K562 (cell line): Measurements from ENCODE around the gene WIF1. TPM values are rescaled to one million over a fixed set of nuclear protein-coding genes. Genes with fewer than 3 reads are reported as not detected.

Experiments used
- ATAC-seq: fragments of 200-7000 bp; cut with Tn5 transposase; 3 replicates; pipeline ENCODE4 v1.9.1; 2020; ENCODE audit warnings: moderate library complexity
- BruUV-seq: library from RNA; stranded (reverse); fragments of 400-500 nt; replicated peaks from 2 replicates; lab custom pipeline; 2021; lab: Mats Ljungman, UMichigan
- CTCF ChIA-PET: fragments of 300-600 bp; formaldehyde crosslinking; extraction: SDS; loops from one replicate; lab custom pipeline; 2021; ENCODE audit warnings: low intra/inter-chr PET ratio; lab: Yijun Ruan, JAX
- POLR2A ChIA-PET: fragments of 300-600, 350-650 bp; sonication (Branson Sonifier 250); formaldehyde crosslinking; extraction: SDS; loops from one replicate; lab custom pipeline; 2021; ENCODE audit warnings: antibody characterized with exemption, inconsistent platforms; lab: Yijun Ruan, JAX
- DNase-seq, 4 experiments: peaks; one replicate each; pipeline versions ENCODE4 v3.0.0 to v3.0.0-alpha.2; 2011 to 2018; ENCODE audit warnings: low spot score in 3 of 4, mixed read lengths in 3 of 4; ENCODE audit errors: extremely low read depth in 1 of 4
- FAIRE-seq: peaks from 2 replicates; lab custom pipeline; 2011; peaks lifted over from hg19 to GRCh38; lab: Jason Lieb, UNC
- H2AFZ ChIP-seq: 2 replicates; pipeline ENCODE4 v1.6.0; 2011; ENCODE audit warnings: low read depth, low read length, control low read depth, inconsistent platforms
- H3K27ac ChIP-seq: fragments of 200-600 bp; 3 replicates; pipeline ENCODE4 v1.8.0; 2011; ENCODE audit warnings: low read depth, mild to moderate bottlenecking, control low read depth, inconsistent platforms, low read length, moderate library complexity, mixed read lengths; ENCODE audit errors: extremely low read depth
- H3K27me3 ChIP-seq, 2 experiments: fragments of 300-600 bp in 1 of 2; 2 replicates in 1 of 2; 3 replicates in 1 of 2; pipeline versions ENCODE4 v1.6.0 to v1.8.0; 2011; ENCODE audit warnings: inconsistent platforms in 2 of 2, low read length in 2 of 2, mild to moderate bottlenecking in 1 of 2, mixed read lengths in 1 of 2, moderate library complexity in 1 of 2; ENCODE audit not compliant: control insufficient read depth in 2 of 2, insufficient read depth in 2 of 2
- H3K36me3 ChIP-seq: fragments of 300-600 bp; 3 replicates; pipeline ENCODE4 v1.8.0; 2011; ENCODE audit warnings: mild to moderate bottlenecking, low read length, inconsistent platforms; ENCODE audit not compliant: control insufficient read depth, insufficient read depth
- H3K4me1 ChIP-seq, 2 experiments: fragments of 200-600 bp in 1 of 2; replicated peaks in 1 of 2; 2 replicates in 1 of 2; 3 replicates in 1 of 2; pipeline versions ENCODE4 v1.5.1 to v1.8.0; 2011; ENCODE audit warnings: inconsistent platforms in 2 of 2, low read length in 2 of 2, mild to moderate bottlenecking in 1 of 2, mixed read lengths in 1 of 2, moderate library complexity in 1 of 2; ENCODE audit not compliant: control insufficient read depth in 2 of 2, insufficient read depth in 2 of 2
- H3K4me2 ChIP-seq: 2 replicates; pipeline ENCODE4 v1.6.1; 2011; ENCODE audit warnings: low read length, control low read depth, inconsistent platforms, mixed read lengths; ENCODE audit not compliant: insufficient read depth
- H3K4me3 ChIP-seq: fragments of 200-600 bp; sonication (generic), shearing (Covaris generic); 2 replicates; pipeline ENCODE4 v1.5.1; 2016; ENCODE audit warnings: control low read depth, inconsistent platforms
- H3K79me2 ChIP-seq: fragments of 200-600 bp; 3 replicates; pipeline ENCODE4 v1.8.0; 2011; ENCODE audit warnings: low read length, inconsistent platforms; ENCODE audit not compliant: control insufficient read depth, insufficient read depth
- H3K9ac ChIP-seq, 2 experiments: 2 replicates each; pipeline versions ENCODE4 v1.6.0 to v1.6.1; 2011; ENCODE audit warnings: low read depth in 2 of 2, low read length in 2 of 2, control low read depth in 1 of 2, inconsistent platforms in 1 of 2, mild to moderate bottlenecking in 1 of 2, mixed read lengths in 1 of 2; ENCODE audit not compliant: insufficient read depth in 1 of 2
- H3K9me1 ChIP-seq: one replicate; pipeline ENCODE4 v1.6.0; 2011; ENCODE audit warnings: inconsistent platforms, mild to moderate bottlenecking, low read length, moderate library complexity; ENCODE audit not compliant: control insufficient read depth, insufficient read depth
- H3K9me3 ChIP-seq: replicated peaks from 2 replicates; pipeline ENCODE4 v1.5.1; 2011; ENCODE audit warnings: low read depth, low read length, inconsistent platforms; ENCODE audit not compliant: control insufficient read depth, insufficient read depth
- H4K20me1 ChIP-seq: replicated peaks from 2 replicates; pipeline ENCODE4 v1.6.1; 2011; ENCODE audit warnings: low read length, inconsistent platforms, mixed read lengths; ENCODE audit not compliant: control insufficient read depth, insufficient read depth
- BCOR ChIP-seq: fragments of 450-650 bp; IDR thresholded peaks from 2 replicates; pipeline ENCODE4 v1.6.1; 2016
- CBFA2T3 ChIP-seq: fragments of 450-650 bp; IDR thresholded peaks from 2 replicates; pipeline ENCODE4 v1.6.1; 2017
- HMG20B ChIP-seq: fragments of 250-450 bp; sonication (Bioruptor Pico); IDR thresholded peaks from 2 replicates; pipeline ENCODE4 v1.5.0; 2021; ENCODE audit warnings: mild to moderate bottlenecking
- KLF13 ChIP-seq: fragments of 450-650 bp; IDR thresholded peaks from 2 replicates; pipeline ENCODE4 v1.6.1; 2016; ENCODE audit warnings: missing genetic modification characterization, low read depth, mild to moderate bottlenecking, missing compliant biosample characterization, moderate library complexity, borderline replicate concordance
- RBFOX2 ChIP-seq: fragments of 200-400 bp; formaldehyde crosslinking; IDR thresholded peaks from 2 replicates; pipeline ENCODE4 v1.6.1; 2017; ENCODE audit warnings: low read depth, mild to moderate bottlenecking, low read length, moderate library complexity
- ZNF23 ChIP-seq: fragments of 250-450 bp; sonication (Bioruptor Pico); IDR thresholded peaks from 2 replicates; pipeline ENCODE4 v1.4.0; 2020; ENCODE audit warnings: mild to moderate bottlenecking
- WGBS: fragments of 100-300 bp; shearing (Covaris generic); methylation state at CpG from one replicate; pipeline ENCODE4 v1.1.6; 2016; ENCODE audit warnings: low coverage, mixed read lengths; ENCODE audit not compliant: insufficient coverage; ENCODE audit errors: missing lambda C conversion rate; 5-methylcytosine and 5-hydroxymethylcytosine counted together
- in situ Hi-C: fragments of 300-500 bp; cut with MboI; formaldehyde crosslinking; loops from 4 replicates; pipeline ENCODE4 v1.15.0; 2018; ENCODE audit warnings: inconsistent platforms, mixed read lengths
- intact Hi-C: fragments of 100-400 bp; cut with micrococcal nuclease; formaldehyde crosslinking; loops from 2 replicates; pipeline ENCODE4 v1.14.2; 2022
- polyA plus RNA-seq, 8 experiments: library from polyadenylated mRNA; depleted of rRNA in 4 of 8; stranded (reverse) in 5 of 8; unstranded in 3 of 8; fragments of >200 nt; fragmentation: Nextera tagmentation in 2 of 8; fragmentation: Illumina TruSeq in 1 of 8; extraction: Ambion mirVana in 2 of 8; extraction: Trizol in 1 of 8; gene quantifications; 2 replicates each; pipeline versions ENCODE4 v1.2.1 to v1.2.3, GENCODE V29; 2011 to 2014; ENCODE audit warnings: inconsistent platforms in 1 of 8, missing spikeins in 1 of 8
- total RNA-seq, 7 experiments: library from RNA; depleted of rRNA in 6 of 7; stranded (reverse); fragments of >200 nt in 6 of 7; fragmentation: Illumina TruSeq in 2 of 7; extraction: Trizol in 2 of 7; gene quantifications; 2 replicates each; pipeline versions ENCODE4 v1.2.1 to v1.2.3, GENCODE V29; 2011 to 2021; ENCODE audit warnings: low replicate concordance in 1 of 7
- TF ChIP-seq, protein P1 (sequence below): fragments of 450-650 bp; IDR thresholded peaks from 2 replicates; pipeline ENCODE4 v1.6.1; 2017; ENCODE audit warnings: antibody characterized with exemption
- TF ChIP-seq, protein P2 (sequence below): fragments of 450-650 bp; formaldehyde crosslinking; IDR thresholded peaks from 2 replicates; pipeline ENCODE4 v1.4.0; 2022; ENCODE audit warnings: missing genetic modification characterization
- TF ChIP-seq, protein P3 (sequence below): fragments of 250-450 bp; sonication (Bioruptor Pico); IDR thresholded peaks from 2 replicates; pipeline ENCODE4 v1.5.0; 2021

WIF1 gene
- total and polyA plus RNA-seq, 9 of the 15 experiments (the other 6 are each of a cell fraction or from before 2014, with no cell fraction given) = not detected

DNA sequence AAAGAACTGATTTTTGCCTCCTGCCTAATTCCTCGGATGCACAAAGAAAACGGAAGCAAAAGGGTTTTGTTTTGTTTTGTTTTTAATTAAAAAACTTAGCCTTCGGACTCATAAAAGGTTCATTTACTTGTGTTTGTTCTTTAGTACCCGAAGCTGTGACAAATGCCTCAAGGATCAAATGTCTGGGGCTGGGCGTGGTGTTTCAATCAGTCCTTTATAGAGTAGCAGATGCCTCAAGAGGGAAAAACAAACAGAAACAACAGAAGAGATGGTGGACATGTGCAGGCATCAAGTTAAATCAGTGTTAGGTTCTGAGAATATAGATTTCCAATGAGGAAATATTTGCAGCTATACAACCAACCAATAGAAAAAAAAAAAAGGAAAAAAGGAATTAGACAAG is 1.6 kb upstream of the WIF1 start:
- Histone ChIP-seq H3K4me1 (peaks cover 0 to 10% of the 10 kb centered on the region in 2 experiments; a peak in 3 of 5 replicates), H3K9me3 (no peaks in the 10 kb centered on the region), H3K4me3 (no peak overlapping the region), H2AFZ (no peak overlapping the region), H3K27me3 (peaks cover 4 to 10% of the 10 kb centered on the region in 2 experiments; a peak in 2 of 5 replicates), H4K20me1 (no peaks in the 10 kb centered on the region), H3K27ac (no peak overlapping the region), H3K4me2 (no peak overlapping the region), H3K79me2 (no peaks in the 10 kb centered on the region), H3K9ac (no peak overlapping the region), H3K9me1 (no peaks in the 10 kb centered on the region), H3K36me3 (no peaks in the 10 kb centered on the region)
- 10% methylated on average over 5 of the region's 5 CpGs for WGBS
- no peak for TF ChIP-seq CBFA2T3
- TF ChIP-seq, protein P1, sequence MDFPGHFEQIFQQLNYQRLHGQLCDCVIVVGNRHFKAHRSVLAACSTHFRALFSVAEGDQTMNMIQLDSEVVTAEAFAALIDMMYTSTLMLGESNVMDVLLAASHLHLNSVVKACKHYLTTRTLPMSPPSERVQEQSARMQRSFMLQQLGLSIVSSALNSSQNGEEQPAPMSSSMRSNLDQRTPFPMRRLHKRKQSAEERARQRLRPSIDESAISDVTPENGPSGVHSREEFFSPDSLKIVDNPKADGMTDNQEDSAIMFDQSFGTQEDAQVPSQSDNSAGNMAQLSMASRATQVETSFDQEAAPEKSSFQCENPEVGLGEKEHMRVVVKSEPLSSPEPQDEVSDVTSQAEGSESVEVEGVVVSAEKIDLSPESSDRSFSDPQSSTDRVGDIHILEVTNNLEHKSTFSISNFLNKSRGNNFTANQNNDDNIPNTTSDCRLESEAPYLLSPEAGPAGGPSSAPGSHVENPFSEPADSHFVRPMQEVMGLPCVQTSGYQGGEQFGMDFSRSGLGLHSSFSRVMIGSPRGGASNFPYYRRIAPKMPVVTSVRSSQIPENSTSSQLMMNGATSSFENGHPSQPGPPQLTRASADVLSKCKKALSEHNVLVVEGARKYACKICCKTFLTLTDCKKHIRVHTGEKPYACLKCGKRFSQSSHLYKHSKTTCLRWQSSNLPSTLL = no peak
- TF ChIP-seq KLF13 = no peak
- TF ChIP-seq, protein P2, sequence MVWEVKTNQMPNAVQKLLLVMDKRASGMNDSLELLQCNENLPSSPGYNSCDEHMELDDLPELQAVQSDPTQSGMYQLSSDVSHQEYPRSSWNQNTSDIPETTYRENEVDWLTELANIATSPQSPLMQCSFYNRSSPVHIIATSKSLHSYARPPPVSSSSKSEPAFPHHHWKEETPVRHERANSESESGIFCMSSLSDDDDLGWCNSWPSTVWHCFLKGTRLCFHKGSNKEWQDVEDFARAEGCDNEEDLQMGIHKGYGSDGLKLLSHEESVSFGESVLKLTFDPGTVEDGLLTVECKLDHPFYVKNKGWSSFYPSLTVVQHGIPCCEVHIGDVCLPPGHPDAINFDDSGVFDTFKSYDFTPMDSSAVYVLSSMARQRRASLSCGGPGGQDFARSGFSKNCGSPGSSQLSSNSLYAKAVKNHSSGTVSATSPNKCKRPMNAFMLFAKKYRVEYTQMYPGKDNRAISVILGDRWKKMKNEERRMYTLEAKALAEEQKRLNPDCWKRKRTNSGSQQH (CRISPR knock-in tag) = no peak
- TF ChIP-seq, protein P3, sequence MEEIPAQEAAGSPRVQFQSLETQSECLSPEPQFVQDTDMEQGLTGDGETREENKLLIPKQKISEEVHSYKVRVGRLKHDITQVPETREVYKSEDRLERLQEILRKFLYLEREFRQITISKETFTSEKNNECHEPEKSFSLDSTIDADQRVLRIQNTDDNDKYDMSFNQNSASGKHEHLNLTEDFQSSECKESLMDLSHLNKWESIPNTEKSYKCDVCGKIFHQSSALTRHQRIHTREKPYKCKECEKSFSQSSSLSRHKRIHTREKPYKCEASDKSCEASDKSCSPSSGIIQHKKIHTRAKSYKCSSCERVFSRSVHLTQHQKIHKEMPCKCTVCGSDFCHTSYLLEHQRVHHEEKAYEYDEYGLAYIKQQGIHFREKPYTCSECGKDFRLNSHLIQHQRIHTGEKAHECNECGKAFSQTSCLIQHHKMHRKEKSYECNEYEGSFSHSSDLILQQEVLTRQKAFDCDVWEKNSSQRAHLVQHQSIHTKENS (CRISPR knock-in tag) = no peak
- no peak for TF ChIP-seq RBFOX2
- TF ChIP-seq BCOR = no peak
- TF ChIP-seq HMG20B (CRISPR knock-in tag) = no peak
- no peak for TF ChIP-seq ZNF23 (CRISPR knock-in tag)
- in situ Hi-C loops (no loop called here), intact Hi-C loops (loop anchor here (2.0 to 10.0 kb wide), 3 partner anchors 112 to 320 kb away; no protein-coding TSS in a partner anchor)
- no peak for DNase-seq
- POLR2A ChIA-PET = no interaction called here
- no peak for ATAC-seq
- no peak for FAIRE-seq
- CTCF ChIA-PET = interaction anchor here (1.2 kb wide), 1 partner anchor 232 kb away, joined by 3 read pairs; no protein-coding TSS in a partner anchor
- BruUV-seq = no TSS peak
